H1 (cell line): ENCODE measurements around the gene CEP68. TPM values are rescaled to one million over a fixed set of nuclear protein-coding genes. Genes with fewer than 3 reads are reported as not detected.

Experiments used
- CTCF ChIA-PET: fragments of 300-600 bp; sonication (Branson Sonifier 250); formaldehyde crosslinking; loops from one replicate; lab custom pipeline; 2021; ENCODE audit not compliant: partially characterized antibody; lab: Charles Lee
- POLR2A ChIA-PET: fragments of 300-600 bp; sonication (Branson Sonifier 250); formaldehyde crosslinking; loops from one replicate; lab custom pipeline; 2021; ENCODE audit warnings: inconsistent platforms; ENCODE audit not compliant: partially characterized antibody; lab: Charles Lee
- DNase-seq, 2 experiments: peaks; one replicate each; pipeline versions ENCODE4 v3.0.0 to v3.0.0-alpha.2; 2010 to 2022; ENCODE audit warnings: low spot score in 2 of 2, low read depth in 1 of 2, mixed read lengths in 1 of 2
- FAIRE-seq: peaks from 2 replicates; lab custom pipeline; 2011; peaks lifted over from hg19 to GRCh38; lab: Jason Lieb, UNC
- H2AFZ ChIP-seq: 2 replicates; pipeline ENCODE4 v1.8.1; 2012; ENCODE audit warnings: low read length, inconsistent platforms
- H2AK5ac ChIP-seq: 2 replicates; pipeline ENCODE4 v1.6.1; 2013; ENCODE audit warnings: low read depth, low read length
- H2BK120ac ChIP-seq: replicated peaks from 2 replicates; pipeline ENCODE3; 2013; ENCODE audit warnings: low read depth, low read length, inconsistent platforms
- H2BK12ac ChIP-seq: 2 replicates; pipeline ENCODE4 v1.6.1; 2013; ENCODE audit warnings: low read depth, low read length
- H2BK15ac ChIP-seq: 2 replicates; pipeline ENCODE4 v1.6.1; 2013; ENCODE audit warnings: low read length
- H2BK20ac ChIP-seq: 2 replicates; pipeline ENCODE4 v1.6.1; 2013; ENCODE audit warnings: low read length
- H2BK5ac ChIP-seq: 2 replicates; pipeline ENCODE4 v1.6.1; 2013; ENCODE audit warnings: low read depth, low read length
- H3K14ac ChIP-seq: 2 replicates; pipeline ENCODE4 v1.6.1; 2013; ENCODE audit warnings: inconsistent platforms; ENCODE audit not compliant: insufficient read length
- H3K18ac ChIP-seq: 2 replicates; pipeline ENCODE4 v1.6.1; 2013; ENCODE audit warnings: low read length; ENCODE audit errors: extremely low read depth
- H3K23ac ChIP-seq: 2 replicates; pipeline ENCODE4 v1.6.1; 2013; ENCODE audit warnings: inconsistent platforms; ENCODE audit not compliant: insufficient read length
- H3K23me2 ChIP-seq: 2 replicates; pipeline ENCODE4 v1.6.1; 2013; ENCODE audit warnings: low read depth, low read length
- H3K27ac ChIP-seq: 2 replicates; pipeline ENCODE4 v1.6.1; 2011; ENCODE audit warnings: low read depth, low read length, inconsistent platforms
- H3K27me3 ChIP-seq, 4 experiments: replicated peaks in 1 of 4; 1 replicate in 1 of 4; 2 replicates in 3 of 4; pipeline versions ENCODE4 v1.6.1 to v1.8.1; 2011 to 2013; ENCODE audit warnings: low read length in 3 of 4, mild to moderate bottlenecking in 3 of 4, inconsistent platforms in 2 of 4, mixed read lengths in 2 of 4, moderate library complexity in 1 of 4; ENCODE audit not compliant: control insufficient read depth in 3 of 4, insufficient read depth in 3 of 4; ENCODE audit errors: extremely low read depth in 1 of 4
- H3K36me3 ChIP-seq, 4 experiments: 2 replicates each; pipeline versions ENCODE4 v1.6.1 to v1.8.1; 2011 to 2013; ENCODE audit warnings: mild to moderate bottlenecking in 4 of 4, low read length in 3 of 4, moderate library complexity in 2 of 4, control low read depth in 1 of 4, inconsistent platforms in 1 of 4; ENCODE audit not compliant: insufficient read depth in 4 of 4, control insufficient read depth in 2 of 4
- H3K4ac ChIP-seq: replicated peaks from 2 replicates; pipeline ENCODE3; 2013; ENCODE audit warnings: low read length, low read depth, mixed read lengths, inconsistent platforms; ENCODE audit not compliant: insufficient read length
- H3K4me1 ChIP-seq, 4 experiments: replicated peaks in 1 of 4; 1 replicate in 1 of 4; 2 replicates in 3 of 4; pipeline versions ENCODE4 v1.6.1 to v1.8.1; 2011 to 2013; ENCODE audit warnings: low read length in 3 of 4, inconsistent platforms in 2 of 4, mixed read lengths in 1 of 4; ENCODE audit not compliant: insufficient read depth in 4 of 4, control insufficient read depth in 3 of 4
- H3K4me2 ChIP-seq, 2 experiments: 2 replicates each; pipeline versions ENCODE4 v1.6.1 to v1.8.1; 2011 to 2013; ENCODE audit warnings: low read depth in 2 of 2, low read length in 2 of 2, control low read depth in 1 of 2, inconsistent platforms in 1 of 2, mild to moderate bottlenecking in 1 of 2; ENCODE audit not compliant: insufficient read depth in 1 of 2
- H3K4me3 ChIP-seq, 4 experiments: fragments of 200-600, 300-600 bp in 1 of 4; sonication (generic), shearing (Covaris generic), sonication (Bioruptor Twin) in 1 of 4; 2 replicates each; pipeline versions ENCODE4 v1.5.1 to v1.8.1; 2011 to 2016; ENCODE audit warnings: low read length in 4 of 4, low read depth in 3 of 4, control low read depth in 2 of 4, inconsistent platforms in 2 of 4, mild to moderate bottlenecking in 2 of 4, mixed read lengths in 1 of 4, moderate library complexity in 1 of 4; ENCODE audit not compliant: insufficient read depth in 2 of 4; ENCODE audit errors: extremely low read depth in 1 of 4
- H3K56ac ChIP-seq: replicated peaks from 2 replicates; pipeline ENCODE3; 2013; ENCODE audit warnings: low read depth, mild to moderate bottlenecking, mixed read lengths, low read length, inconsistent platforms; ENCODE audit not compliant: insufficient read length
- H3K79me1 ChIP-seq: 2 replicates; pipeline ENCODE4 v1.6.1; 2013; ENCODE audit warnings: low read depth, low read length, control low read depth
- H3K79me2 ChIP-seq, 2 experiments: 2 replicates each; pipeline versions ENCODE4 v1.6.1 to v1.8.1; 2012 to 2013; ENCODE audit warnings: low read length in 2 of 2, mild to moderate bottlenecking in 2 of 2, inconsistent platforms in 1 of 2; ENCODE audit not compliant: insufficient read depth in 2 of 2, control insufficient read depth in 1 of 2
- H3K9ac ChIP-seq, 4 experiments: replicated peaks in 1 of 4; 1 replicate in 1 of 4; 2 replicates in 3 of 4; pipeline versions ENCODE4 v1.6.1 to v1.8.1; 2011 to 2013; ENCODE audit warnings: low read depth in 3 of 4, low read length in 3 of 4, control low read depth in 2 of 4, mild to moderate bottlenecking in 2 of 4, moderate library complexity in 2 of 4, inconsistent platforms in 1 of 4; ENCODE audit errors: extremely low read depth in 1 of 4
- H3K9me3 ChIP-seq, 2 experiments: 2 replicates each; pipeline versions ENCODE4 v1.6.1 to v1.8.1; 2012 to 2013; ENCODE audit warnings: mild to moderate bottlenecking in 2 of 2, moderate library complexity in 2 of 2, control low read depth in 1 of 2, inconsistent platforms in 1 of 2, low read depth in 1 of 2, low read length in 1 of 2, mixed read lengths in 1 of 2; ENCODE audit not compliant: insufficient read depth in 2 of 2
- H4K20me1 ChIP-seq, 2 experiments: replicated peaks in 1 of 2; 2 replicates each; pipeline versions ENCODE3 to v1.8.1; 2011 to 2013; ENCODE audit warnings: inconsistent platforms in 2 of 2, low read length in 2 of 2, mild to moderate bottlenecking in 1 of 2; ENCODE audit not compliant: insufficient read depth in 2 of 2, control insufficient read depth in 1 of 2
- H4K5ac ChIP-seq: 2 replicates; pipeline ENCODE4 v1.6.1; 2013; ENCODE audit warnings: low read length, low read depth, mixed read lengths, inconsistent platforms; ENCODE audit not compliant: insufficient read length
- H4K8ac ChIP-seq: 2 replicates; pipeline ENCODE4 v1.8.0; 2013; ENCODE audit warnings: mild to moderate bottlenecking, moderate library complexity, low read length, inconsistent platforms; ENCODE audit not compliant: insufficient read depth; ENCODE audit errors: extremely low read depth
- H4K91ac ChIP-seq: replicated peaks from 2 replicates; pipeline ENCODE3; 2013; ENCODE audit warnings: low read length, mixed read lengths, inconsistent platforms; ENCODE audit not compliant: insufficient read length
- ASH2L ChIP-seq: fragments of 200-600, 300-600 bp; sonication (generic); IDR thresholded peaks from one replicate; pipeline ENCODE4 v1.7.1; 2017; ENCODE audit warnings: low read length
- BACH1 ChIP-seq: IDR thresholded peaks from 2 replicates; pipeline ENCODE4 v1.6.1; 2012; ENCODE audit warnings: low read length, improper control_type of control experiment
- CTCF ChIP-seq, 3 experiments: IDR thresholded peaks; 1 replicate in 2 of 3; 2 replicates in 1 of 3; pipeline versions ENCODE4 v1.5.1 to v1.6.1; 2011; ENCODE audit warnings: low read length in 3 of 3, mild to moderate bottlenecking in 3 of 3, inconsistent platforms in 2 of 3, low read depth in 1 of 3, moderate library complexity in 1 of 3; ENCODE audit not compliant: insufficient read depth in 1 of 3; ENCODE audit errors: control extremely low read depth in 1 of 3
- EGR1 ChIP-seq: IDR thresholded peaks from 2 replicates; pipeline ENCODE4 v1.6.1; 2011; ENCODE audit warnings: low read depth, low read length, borderline replicate concordance
- MAFK ChIP-seq: IDR thresholded peaks from 2 replicates; pipeline ENCODE4 v1.6.1; 2012; ENCODE audit warnings: low read depth, mild to moderate bottlenecking, improper control_type of control experiment, low read length
- NRF1 ChIP-seq: IDR thresholded peaks from 2 replicates; pipeline ENCODE4 v1.6.1; 2011; ENCODE audit warnings: mild to moderate bottlenecking, low read depth, low read length, improper control_type of control experiment
- POLR2A ChIP-seq, 2 experiments: IDR thresholded peaks; 1 replicate in 1 of 2; 2 replicates in 1 of 2; pipeline ENCODE4 v1.6.1; 2011; ENCODE audit warnings: low read depth in 2 of 2, low read length in 2 of 2, mild to moderate bottlenecking in 2 of 2; ENCODE audit errors: control extremely low read depth in 1 of 2
- RAD21 ChIP-seq, 2 experiments: IDR thresholded peaks in 1 of 2; conservative IDR thresholded peaks in 1 of 2; 2 replicates each; pipeline ENCODE4 v1.6.1; 2011; ENCODE audit warnings: low read depth in 2 of 2, low read length in 2 of 2, improper control_type of control experiment in 1 of 2, inconsistent platforms in 1 of 2, mild to moderate bottlenecking in 1 of 2, moderate library complexity in 1 of 2
- SP4 ChIP-seq: IDR thresholded peaks from 2 replicates; pipeline ENCODE4 v1.6.1; 2012; ENCODE audit warnings: low read length, inconsistent platforms
- WGBS, 2 experiments: shearing (Covaris generic) in 1 of 2; methylation state at CpG; one replicate each; pipeline versions ENCODE4 v1.1.6 to v1.1.7; 2013 to 2015; ENCODE audit warnings: low lambda C conversion rate in 2 of 2, mixed read lengths in 2 of 2, inconsistent platforms in 1 of 2, low coverage in 1 of 2, missing lambda C conversion rate in 1 of 2; ENCODE audit not compliant: insufficient replicate concordance in 2 of 2, insufficient coverage in 1 of 2, insufficient read length in 1 of 2; ENCODE audit errors: extremely low coverage in 1 of 2, missing lambda C conversion rate in 1 of 2; 5-methylcytosine and 5-hydroxymethylcytosine counted together
- polyA plus RNA-seq, 7 experiments: library from polyadenylated mRNA; depleted of rRNA in 3 of 7; stranded (reverse) in 5 of 7; unstranded in 2 of 7; fragments of >200 nt in 5 of 7; fragments of 200-250 nt in 2 of 7; gene quantifications; 1 replicate in 5 of 7; 2 replicates in 1 of 7; 4 replicates in 1 of 7; pipeline versions ENCODE4 v1.2.1 to v1.2.3, GENCODE V29; 2011 to 2013; ENCODE audit warnings: missing spikeins in 2 of 7, mixed read lengths in 2 of 7
- total RNA-seq: library from RNA; stranded (reverse); fragmentation: NEBNext Ultra II Directional; extraction: Animal tissue kit (Norgen Biotek cat#: 25700); gene quantifications from 2 replicates; pipeline ENCODE4 v1.2.1, GENCODE V29; 2021

The CEP68 gene
- total and polyA plus RNA-seq, 2 of the 8 experiments (the other 6 are each of a cell fraction or from before 2014, with no cell fraction given): 23.2 to 24.7 TPM

DNA sequence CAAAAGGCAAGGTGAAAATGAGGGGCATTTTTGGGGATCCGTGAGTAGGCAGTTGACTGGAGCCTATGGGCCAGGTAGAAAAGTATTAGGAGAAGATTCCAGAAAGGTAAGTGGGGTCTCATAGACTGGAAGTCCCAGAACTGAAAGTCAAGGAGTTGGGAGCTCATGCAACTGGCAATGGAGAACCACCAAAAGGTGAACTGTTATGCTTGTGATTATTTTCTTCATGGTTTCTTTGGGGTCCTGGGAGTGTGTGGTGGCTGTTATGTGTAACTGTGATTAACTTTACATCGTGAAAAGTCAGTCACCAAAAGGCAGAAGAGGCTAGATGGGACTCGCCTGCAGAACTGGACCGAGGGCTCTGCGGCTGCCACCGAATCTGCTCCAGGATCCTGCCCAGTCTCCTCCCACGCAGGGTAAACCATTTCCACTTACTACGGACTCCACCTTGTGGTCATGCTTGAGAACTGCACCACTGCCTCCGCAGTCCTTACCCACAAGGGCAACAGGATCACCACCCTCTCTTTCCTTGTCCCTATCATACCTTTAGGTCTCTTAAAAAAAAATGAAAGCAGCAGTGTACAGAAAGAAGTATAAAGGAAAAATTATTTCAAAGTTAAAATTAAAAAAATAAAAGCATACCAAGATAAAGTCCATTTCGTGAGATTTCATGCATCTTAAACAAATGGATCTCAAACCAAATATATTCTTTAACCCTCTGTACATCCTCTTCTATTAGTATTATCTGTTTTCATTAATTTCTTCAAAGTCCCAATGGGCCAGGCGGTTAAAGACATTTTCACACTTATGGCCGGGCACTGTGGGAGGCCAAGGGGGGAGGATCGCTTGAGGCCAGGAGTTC, 15.6 kb upstream of the CEP68 start:
- Histone ChIP-seq H3K14ac (no peak overlapping the region), H2BK5ac (no peak overlapping the region), H2BK15ac (no peak overlapping the region), H3K4ac (no peak overlapping the region), H3K23me2 (no peaks in the 10 kb centered on the region), H3K4me1 (peaks cover 2 to 7% (median 5%) of the 10 kb centered on the region in 4 experiments; a peak in 5 of 7 replicates), H3K4me2 (no peak overlapping the region), H3K79me1 (no peaks in the 10 kb centered on the region; the same call in 1 of the 2 replicates), H2AFZ (no peak overlapping the region), H2BK12ac (no peak overlapping the region), H3K56ac (no peak overlapping the region), H3K27me3 (no peaks in the 10 kb centered on the region), H2AK5ac (no peak overlapping the region), H3K27ac (no peak overlapping the region), H4K20me1 (no peaks in the 10 kb centered on the region), H4K5ac (no peak overlapping the region)
- ChIA-PET POLR2A (interaction anchor here (0.7 kb wide), 1 partner anchor 159 kb away, joined by 3 read pairs; no protein-coding TSS in a partner anchor), CTCF (interaction anchor here (0.6 to 3.6 kb wide), 20 partner anchors 10 to 694 kb away, joined by 3 to 38 read pairs (median 4); partner anchors contain the start of gene CEP68)
- peak; percentile 75 for FAIRE-seq
- peak; percentile 81 to 97 (median 91) for TF ChIP-seq CTCF (IDR thresholded peaks at IDR 0.05; ENCODE audit: control extremely low read depth in 1 of 3, insufficient read depth in 1 of 3, low read depth in 1 of 3, low read length in 3 of 3)
- no peak for TF ChIP-seq NRF1
- no peak for TF ChIP-seq SP4
- TF ChIP-seq ASH2L: no peak
- TF ChIP-seq MAFK: no peak
- TF ChIP-seq EGR1: peak; percentile 97
- no peak for TF ChIP-seq POLR2A (IDR thresholded peaks at IDR 0.05; ENCODE audit: control extremely low read depth in 1 of 2, low read depth in 2 of 2, low read length in 2 of 2)
- TF ChIP-seq BACH1: peak; percentile 59; the same call in 1 of the 2 replicates
- peak; percentile 85 for TF ChIP-seq RAD21 (IDR thresholded peaks at IDR 0.05 in 1 of 2, conservative IDR thresholded peaks at IDR 0.05 in 1 of 2; ENCODE audit: low read depth in 2 of 2, low read length in 2 of 2)
- TF ChIP-seq, all 59 proteins: peak for 4
- Histone ChIP-seq H3K36me3 (peaks cover 0 to 17% (median 2%) of the 10 kb centered on the region in 4 experiments; a peak in 3 of 8 replicates), H3K18ac (no peak overlapping the region), H3K23ac (no peak overlapping the region), H2BK120ac (no peak overlapping the region), H2BK20ac (no peak overlapping the region), H4K91ac (no peak overlapping the region), H3K4me3 (no peak overlapping the region), H4K8ac (no peak overlapping the region), H3K9me3 (no peaks in the 10 kb centered on the region), H3K9ac (no peak overlapping the region), H3K79me2 (no peaks in the 10 kb centered on the region)
- DNase-seq: peak in 1 of 2 experiments; percentile 85
- WGBS, 2 experiments: 53% methylated on average over 13 of the region's 13 CpGs; no CpG with 5 or more reads in 1 of the 2 experiments
